ENCODE results near the gene LPCAT3.

LPCAT3 gene

GRCh38 chr12:6938353-6939190 is 79.7 kb downstream of the LPCAT3 start:
- TF ChIP-seq GATA3 (IDR thresholded peaks at IDR 0.05; ENCODE audit: low read depth, low read length) (no peak), GATA2 (IDR thresholded peaks at IDR 0.05; ENCODE audit: low read depth, low read length) (no peak)

GRCh38 chr12:6937481-6938352 is 80.6 kb downstream of the LPCAT3 start:
- TF ChIP-seq GATA3 (IDR thresholded peaks at IDR 0.05; ENCODE audit: low read depth, low read length) (no peak), GATA2 (IDR thresholded peaks at IDR 0.05; ENCODE audit: low read depth, low read length) (no peak)

GRCh38 chr12:6936636-6937480 is 81.4 kb downstream of the LPCAT3 start:
- no peak for TF ChIP-seq GATA3 (IDR thresholded peaks at IDR 0.05; ENCODE audit: low read depth, low read length)
- no peak for TF ChIP-seq GATA2 (IDR thresholded peaks at IDR 0.05; ENCODE audit: low read depth, low read length)

GRCh38 chr12:6936194-6936635 is 82.1 kb downstream of the LPCAT3 start:
- TF ChIP-seq GATA3 (IDR thresholded peaks at IDR 0.05; ENCODE audit: low read depth, low read length) (no peak), GATA2 (IDR thresholded peaks at IDR 0.05; ENCODE audit: low read depth, low read length) (no peak)

- no peak for TF ChIP-seq GATA2 (IDR thresholded peaks at IDR 0.05; ENCODE audit: low read depth, low read length)
- TF ChIP-seq GATA3 (IDR thresholded peaks at IDR 0.05; ENCODE audit: low read depth, low read length), result no peak
Observed at GRCh38 chr12:6935371-6936193, 82.7 kb downstream of the LPCAT3 start.

GRCh38 chr12:6934110-6934509 is 84.2 kb downstream of the LPCAT3 start:
- TF ChIP-seq GATA2 (IDR thresholded peaks at IDR 0.05; ENCODE audit: low read depth, low read length) (no peak), GATA3 (IDR thresholded peaks at IDR 0.05; ENCODE audit: low read depth, low read length) (no peak)

GRCh38 chr12:6932766-6933165 is 85.5 kb downstream of the LPCAT3 start:
- TF ChIP-seq GATA3 (IDR thresholded peaks at IDR 0.05; ENCODE audit: low read depth, low read length), result no peak
- TF ChIP-seq GATA2 (IDR thresholded peaks at IDR 0.05; ENCODE audit: low read depth, low read length), result no peak

- no peak for TF ChIP-seq GATA2 (IDR thresholded peaks at IDR 0.05; ENCODE audit: low read depth, low read length)
- TF ChIP-seq GATA3 (IDR thresholded peaks at IDR 0.05; ENCODE audit: low read depth, low read length), result no peak
Observed at GRCh38 chr12:6929466-6930452, 88.5 kb downstream of the LPCAT3 start.

- no peak for TF ChIP-seq GATA2 (IDR thresholded peaks at IDR 0.05; ENCODE audit: low read depth, low read length)
- TF ChIP-seq GATA3 (IDR thresholded peaks at IDR 0.05; ENCODE audit: low read depth, low read length), result no peak
Observed at GRCh38 chr12:6928703-6929407, 89.4 kb downstream of the LPCAT3 start.

- TF ChIP-seq GATA2 (IDR thresholded peaks at IDR 0.05; ENCODE audit: low read depth, low read length) (no peak), GATA3 (IDR thresholded peaks at IDR 0.05; ENCODE audit: low read depth, low read length) (no peak)
Observed at GRCh38 chr12:6928022-6928702, 90.1 kb downstream of the LPCAT3 start.
